HepG2 (cell line): ENCODE data around the gene PRRT1B. TPM values are rescaled to one million over a fixed set of nuclear protein-coding genes. Genes with fewer than 3 reads are reported as not detected.
A peak's percentile ranks its signal among the peaks of the same experiment; 100 is the strongest.

Experiments
- ARID2 ChIP-seq: sonication (generic); formaldehyde crosslinking; IDR thresholded peaks from 2 replicates; pipeline ENCODE4 v1.8.1; 2022; ENCODE audit warnings: mild to moderate bottlenecking, missing genetic modification reagents, borderline replicate concordance
- BHLHE40 ChIP-seq: IDR thresholded peaks from 2 replicates; pipeline ENCODE4 v1.6.1; 2011; ENCODE audit warnings: low read length, improper control_type of control experiment
- DNMT3B ChIP-seq: conservative IDR thresholded peaks from 2 replicates; pipeline ENCODE4 v1.6.1; 2016; ENCODE audit warnings: missing biosample characterization, control low read depth
- KMT2A ChIP-seq: sonication (generic); formaldehyde crosslinking; IDR thresholded peaks from 2 replicates; pipeline ENCODE4 v1.4.0; 2020; ENCODE audit warnings: missing genetic modification reagents
- MTA1 ChIP-seq: sonication (generic); formaldehyde crosslinking; IDR thresholded peaks from 2 replicates; pipeline ENCODE4 v1.4.0; 2020; ENCODE audit warnings: missing genetic modification reagents, mild to moderate bottlenecking, borderline replicate concordance
- PLRG1 ChIP-seq: fragments of 450-650 bp; conservative IDR thresholded peaks from 2 replicates; pipeline ENCODE4 v1.6.1; 2016
- PLSCR1 ChIP-seq: sonication (generic); formaldehyde crosslinking; IDR thresholded peaks from 2 replicates; pipeline ENCODE4 v1.5.0; 2020; ENCODE audit warnings: missing genetic modification reagents, mild to moderate bottlenecking, borderline replicate concordance
- POGZ ChIP-seq: sonication (generic); formaldehyde crosslinking; IDR thresholded peaks from 2 replicates; pipeline ENCODE4 v1.4.0; 2020; ENCODE audit warnings: mild to moderate bottlenecking, missing genetic modification reagents
- PRMT3 ChIP-seq: sonication (generic); formaldehyde crosslinking; IDR thresholded peaks from 2 replicates; pipeline ENCODE4 v1.8.1; 2022; ENCODE audit warnings: low read depth, mild to moderate bottlenecking, moderate library complexity, missing genetic modification reagents, borderline replicate concordance
- RERE ChIP-seq: IDR thresholded peaks from 2 replicates; pipeline ENCODE4 v1.6.1; 2016; ENCODE audit warnings: low read depth, missing genetic modification reagents, missing compliant biosample characterization
- ZFX ChIP-seq: sonication (generic); formaldehyde crosslinking; IDR thresholded peaks from 2 replicates; pipeline ENCODE4 v1.4.0; 2020; ENCODE audit warnings: mild to moderate bottlenecking, low read depth, missing genetic modification reagents, moderate library complexity
- ZMAT3 ChIP-seq: sonication (generic); formaldehyde crosslinking; conservative IDR thresholded peaks from 2 replicates; pipeline ENCODE4 v1.7.0; 2021; ENCODE audit warnings: missing genetic modification reagents
- ZNF230 ChIP-seq: sonication (generic); formaldehyde crosslinking; IDR thresholded peaks from 2 replicates; pipeline ENCODE4 v1.4.0; 2020; ENCODE audit warnings: mild to moderate bottlenecking, missing genetic modification reagents
- ZNF326 ChIP-seq: sonication (generic); formaldehyde crosslinking; IDR thresholded peaks from 2 replicates; pipeline ENCODE4 v1.4.0; 2020; ENCODE audit warnings: missing genetic modification reagents, borderline replicate concordance
- ZNF460 ChIP-seq: sonication (generic); formaldehyde crosslinking; IDR thresholded peaks from 2 replicates; pipeline ENCODE4 v1.5.1; 2020; ENCODE audit warnings: missing genetic modification reagents, mild to moderate bottlenecking, borderline replicate concordance
- ZNF672 ChIP-seq: sonication (generic); formaldehyde crosslinking; IDR thresholded peaks from 2 replicates; pipeline ENCODE4 v1.8.1; 2022; ENCODE audit warnings: missing genetic modification reagents
- ZNF720 ChIP-seq: sonication (generic); formaldehyde crosslinking; IDR thresholded peaks from 2 replicates; pipeline ENCODE4 v1.4.0; 2020; ENCODE audit warnings: missing genetic modification reagents
- polyA plus RNA-seq, 8 experiments: library from polyadenylated mRNA; depleted of rRNA in 3 of 8; stranded (reverse) in 7 of 8; unstranded in 1 of 8; fragments of >200 nt; fragmentation: Illumina TruSeq in 4 of 8; extraction: Trizol in 4 of 8; gene quantifications; 2 replicates each; pipeline versions ENCODE4 v1.2.1 to v1.2.3, GENCODE V29; 2011 to 2016; ENCODE audit warnings: low read depth in 4 of 8, missing spikeins in 1 of 8, mixed read lengths in 1 of 8; ENCODE audit not compliant: insufficient read depth in 1 of 8
- total RNA-seq, 5 experiments: library from RNA; depleted of rRNA; stranded (reverse); fragments of >200 nt; fragmentation: Illumina TruSeq; extraction: Trizol; gene quantifications; 2 replicates each; pipeline ENCODE4 v1.2.3, GENCODE V29; 2016; ENCODE audit warnings: low read depth in 1 of 5
- TF ChIP-seq, protein P1 (sequence below): sonication (generic); formaldehyde crosslinking; IDR thresholded peaks from 2 replicates; pipeline ENCODE4 v1.4.0; 2020; ENCODE audit warnings: mild to moderate bottlenecking, missing genetic modification reagents
- TF ChIP-seq, protein P2 (sequence below): sonication (generic); formaldehyde crosslinking; IDR thresholded peaks from 2 replicates; pipeline ENCODE4 v1.5.1; 2020; ENCODE audit warnings: missing genetic modification reagents, mild to moderate bottlenecking, borderline replicate concordance

The PRRT1B gene
- total and polyA plus RNA-seq, 2 of the 13 experiments (the other 11 are each of a cell fraction or from before 2014, with no cell fraction given) = not detected

GRCh38 chr9:131529597-131530545 lies 15.5 kb upstream of the PRRT1B start (continued):
- TF ChIP-seq PLSCR1 (CRISPR knock-in tag) = no peak
- TF ChIP-seq, protein P1, sequence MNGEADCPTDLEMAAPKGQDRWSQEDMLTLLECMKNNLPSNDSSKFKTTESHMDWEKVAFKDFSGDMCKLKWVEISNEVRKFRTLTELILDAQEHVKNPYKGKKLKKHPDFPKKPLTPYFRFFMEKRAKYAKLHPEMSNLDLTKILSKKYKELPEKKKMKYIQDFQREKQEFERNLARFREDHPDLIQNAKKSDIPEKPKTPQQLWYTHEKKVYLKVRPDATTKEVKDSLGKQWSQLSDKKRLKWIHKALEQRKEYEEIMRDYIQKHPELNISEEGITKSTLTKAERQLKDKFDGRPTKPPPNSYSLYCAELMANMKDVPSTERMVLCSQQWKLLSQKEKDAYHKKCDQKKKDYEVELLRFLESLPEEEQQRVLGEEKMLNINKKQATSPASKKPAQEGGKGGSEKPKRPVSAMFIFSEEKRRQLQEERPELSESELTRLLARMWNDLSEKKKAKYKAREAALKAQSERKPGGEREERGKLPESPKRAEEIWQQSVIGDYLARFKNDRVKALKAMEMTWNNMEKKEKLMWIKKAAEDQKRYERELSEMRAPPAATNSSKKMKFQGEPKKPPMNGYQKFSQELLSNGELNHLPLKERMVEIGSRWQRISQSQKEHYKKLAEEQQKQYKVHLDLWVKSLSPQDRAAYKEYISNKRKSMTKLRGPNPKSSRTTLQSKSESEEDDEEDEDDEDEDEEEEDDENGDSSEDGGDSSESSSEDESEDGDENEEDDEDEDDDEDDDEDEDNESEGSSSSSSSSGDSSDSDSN (CRISPR knock-in tag) = peak; percentile 39; the same call in 1 of the 2 replicates
- TF ChIP-seq ARID2 (CRISPR knock-in tag) = no peak
- TF ChIP-seq, protein P2, sequence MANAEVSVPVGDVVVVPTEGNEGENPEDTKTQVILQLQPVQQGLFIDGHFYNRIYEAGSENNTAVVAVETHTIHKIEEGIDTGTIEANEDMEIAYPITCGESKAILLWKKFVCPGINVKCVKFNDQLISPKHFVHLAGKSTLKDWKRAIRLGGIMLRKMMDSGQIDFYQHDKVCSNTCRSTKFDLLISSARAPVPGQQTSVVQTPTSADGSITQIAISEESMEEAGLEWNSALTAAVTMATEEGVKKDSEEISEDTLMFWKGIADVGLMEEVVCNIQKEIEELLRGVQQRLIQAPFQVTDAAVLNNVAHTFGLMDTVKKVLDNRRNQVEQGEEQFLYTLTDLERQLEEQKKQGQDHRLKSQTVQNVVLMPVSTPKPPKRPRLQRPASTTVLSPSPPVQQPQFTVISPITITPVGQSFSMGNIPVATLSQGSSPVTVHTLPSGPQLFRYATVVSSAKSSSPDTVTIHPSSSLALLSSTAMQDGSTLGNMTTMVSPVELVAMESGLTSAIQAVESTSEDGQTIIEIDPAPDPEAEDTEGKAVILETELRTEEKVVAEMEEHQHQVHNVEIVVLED (CRISPR knock-in tag) = no peak
- TF ChIP-seq ZNF326 (CRISPR knock-in tag) = no peak
- TF ChIP-seq ZNF672 (CRISPR knock-in tag) = no peak
- TF ChIP-seq MTA1 = peak; percentile 81; the same call in 1 of the 2 replicates
- no peak for TF ChIP-seq ZNF720 (CRISPR knock-in tag)
- TF ChIP-seq RERE (CRISPR knock-in tag) = no peak
- TF ChIP-seq ZNF230 = no peak
- no peak for TF ChIP-seq PLRG1
- peak; percentile 41; the same call in 1 of the 2 replicates for TF ChIP-seq BHLHE40
- TF ChIP-seq ZNF460 (CRISPR knock-in tag) = no peak
- TF ChIP-seq POGZ = no peak
- TF ChIP-seq ZMAT3 (CRISPR knock-in tag) = no peak
- TF ChIP-seq KMT2A (CRISPR knock-in tag) = no peak
- no peak for TF ChIP-seq DNMT3B
- no peak for TF ChIP-seq PRMT3 (CRISPR knock-in tag)
- peak; percentile 75 for TF ChIP-seq ZFX
